ENCODE measurements around the gene PACC1.

Gene PACC1

GRCh38 chr1:212414328-212415106, at the start of gene PACC1:
Gene PACC1, minus strand, starts transcription at chr1:212414886. Its CDS starts 129 bp downstream, at chr1:212414757.
- peak; percentile 93 for DNase-seq

GRCh38 chr1:212463565-212464285, 49.0 kb upstream of the PACC1 start:
- DNase-seq = no peak

- no peak for DNase-seq
Measured at GRCh38 chr1:212461916-212462660, 47.4 kb upstream of the PACC1 start.

- no peak for DNase-seq
Measured at GRCh38 chr1:212460376-212460775, 45.7 kb upstream of the PACC1 start.

GRCh38 chr1:212459656-212460055, 45.0 kb upstream of the PACC1 start:
- DNase-seq = no peak

- no peak for DNase-seq
Measured at GRCh38 chr1:212458817-212459216, 44.1 kb upstream of the PACC1 start.

GRCh38 chr1:212457740-212458338, 43.2 kb upstream of the PACC1 start:
- DNase-seq = no peak

GRCh38 chr1:212455803-212456528, 41.3 kb upstream of the PACC1 start:
- peak; percentile 81 for DNase-seq

- DNase-seq = no peak
Measured at GRCh38 chr1:212455401-212455800, 40.7 kb upstream of the PACC1 start.

- DNase-seq = no peak
Measured at GRCh38 chr1:212454741-212455140, 40.1 kb upstream of the PACC1 start.

GRCh38 chr1:212453156-212453857, 38.6 kb upstream of the PACC1 start:
- DNase-seq = no peak

- peak; percentile 80 for DNase-seq
Measured at GRCh38 chr1:212452323-212453155, 37.9 kb upstream of the PACC1 start.

- DNase-seq = no peak
Measured at GRCh38 chr1:212451416-212452322, 37.0 kb upstream of the PACC1 start.

GRCh38 chr1:212450331-212450881, 35.7 kb upstream of the PACC1 start:
- DNase-seq = peak; percentile 12

- DNase-seq = no peak
Measured at GRCh38 chr1:212447478-212447877, 32.8 kb upstream of the PACC1 start.

GRCh38 chr1:212446333-212446732, 31.6 kb upstream of the PACC1 start:
- DNase-seq = no peak

GRCh38 chr1:212442408-212442807, 27.7 kb upstream of the PACC1 start:
- DNase-seq = no peak

- no peak for DNase-seq
Measured at GRCh38 chr1:212440419-212440818, 25.7 kb upstream of the PACC1 start.

- no peak for DNase-seq
Measured at GRCh38 chr1:212438831-212439237, 24.1 kb upstream of the PACC1 start.
